Caco-2 (cell line): ENCODE results near the gene MS4A15. TPM values are rescaled to one million over a fixed set of nuclear protein-coding genes. Genes with fewer than 3 reads are reported as not detected.

Experiments
- BruUV-seq: library from RNA; stranded (reverse); fragments of 400-500 nt; replicated peaks from 2 replicates; lab custom pipeline; 2021; lab: Mats Ljungman, UMichigan
- CTCF ChIA-PET: fragments of 300-600 bp; sonication (Branson Sonifier 250); formaldehyde crosslinking; loops from one replicate; lab custom pipeline; 2022; ENCODE audit warnings: antibody characterized with exemption; lab: Charles Lee
- POLR2A ChIA-PET: fragments of 300-600 bp; sonication (Branson Sonifier 250); formaldehyde crosslinking; loops from one replicate; lab custom pipeline; 2022; ENCODE audit warnings: antibody characterized with exemption; lab: Charles Lee
- DNase-seq, 2 experiments: peaks; one replicate each; pipeline versions ENCODE4 v3.0.0 to v3.0.0-alpha.2; 2020 to 2022
- H3K27me3 ChIP-seq: replicated peaks from 2 replicates; pipeline ENCODE4 v1.6.0; 2011; ENCODE audit warnings: low read length; ENCODE audit not compliant: control insufficient read depth, insufficient read depth
- H3K36me3 ChIP-seq: 2 replicates; pipeline ENCODE4 v1.5.1; 2011; ENCODE audit warnings: low read length; ENCODE audit not compliant: control insufficient read depth, insufficient read depth
- H3K4me1 ChIP-seq: fragments of 250-450 bp; sonication (Bioruptor Pico); 2 replicates; pipeline ENCODE4 v1.5.1; 2020; ENCODE audit warnings: mild to moderate bottlenecking
- H3K4me3 ChIP-seq: 2 replicates; pipeline ENCODE4 v1.5.1; 2011; ENCODE audit warnings: low read depth, mild to moderate bottlenecking, control low read depth, low read length
- H3K9me3 ChIP-seq: fragments of 250-450 bp; sonication (Bioruptor Pico); 2 replicates; pipeline ENCODE4 v1.5.1; 2020; ENCODE audit warnings: mild to moderate bottlenecking, moderate library complexity
- H3K27ac Mint-ChIP-seq: one replicate; pipeline ENCODE4 v1.8.0; 2022; ENCODE audit warnings: mixed read lengths; ENCODE audit not compliant: unreplicated experiment
- H3K27me3 Mint-ChIP-seq: one replicate; pipeline ENCODE4 v1.8.0; 2022; ENCODE audit warnings: mixed read lengths; ENCODE audit not compliant: insufficient read depth, unreplicated experiment
- H3K36me3 Mint-ChIP-seq: one replicate; pipeline ENCODE4 v1.8.0; 2022; ENCODE audit warnings: mild to moderate bottlenecking, mixed read lengths; ENCODE audit not compliant: insufficient read depth, unreplicated experiment
- H3K4me1 Mint-ChIP-seq: one replicate; pipeline ENCODE4 v1.8.0; 2022; ENCODE audit warnings: low read depth, mixed read lengths; ENCODE audit not compliant: unreplicated experiment
- H3K4me3 Mint-ChIP-seq: one replicate; pipeline ENCODE4 v1.8.0; 2022; ENCODE audit warnings: mild to moderate bottlenecking, moderate library complexity, mixed read lengths; ENCODE audit not compliant: unreplicated experiment
- H3K9me3 Mint-ChIP-seq: one replicate; pipeline ENCODE4 v1.8.0; 2022; ENCODE audit warnings: mixed read lengths; ENCODE audit not compliant: unreplicated experiment
- intact Hi-C: fragments of 100-400 bp; cut with micrococcal nuclease; formaldehyde crosslinking; loops from one replicate; pipeline ENCODE4 v1.10.0; 2022; ENCODE audit not compliant: unreplicated experiment
- total RNA-seq: library from RNA; stranded (reverse); gene quantifications from 2 replicates; pipeline ENCODE4 v1.2.3, GENCODE V29; 2022
- TF ChIP-seq, protein P1 (sequence below), 2 experiments: fragments of 200-600 bp in 1 of 2; IDR thresholded peaks; 1 replicate in 1 of 2; 2 replicates in 1 of 2; pipeline versions ENCODE4 v1.5.1 to v1.8.0; 2011 to 2022; ENCODE audit warnings: antibody characterized with exemption in 1 of 2, control low read depth in 1 of 2, inconsistent platforms in 1 of 2, low read depth in 1 of 2, low read length in 1 of 2, mild to moderate bottlenecking in 1 of 2, moderate library complexity in 1 of 2; ENCODE audit not compliant: insufficient read depth in 1 of 2, severe bottlenecking in 1 of 2, unreplicated experiment in 1 of 2

The MS4A15 gene
- total RNA-seq, 1 experiment from 2014 or later = not detected

DNA sequence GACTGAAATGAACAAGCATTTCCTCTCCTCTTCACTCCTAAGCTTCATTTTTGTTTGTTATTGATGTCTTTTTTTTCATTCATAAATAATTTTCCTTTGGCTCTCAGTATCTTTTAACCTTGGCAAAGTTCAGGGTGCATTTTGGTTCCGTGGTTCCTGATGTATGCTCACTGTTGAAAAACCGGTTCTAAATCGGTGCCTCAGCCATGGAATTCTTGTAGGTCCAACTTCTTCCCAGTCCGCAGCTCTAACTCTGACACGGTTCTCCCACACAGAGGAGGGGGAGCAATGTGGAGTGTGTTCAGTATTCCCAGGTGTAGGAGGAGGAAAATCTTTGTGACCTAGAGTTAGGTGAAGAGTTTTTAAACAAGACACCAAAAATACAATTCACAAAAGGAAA is 12.6 kb upstream of the MS4A15 start:
- Histone ChIP-seq H3K4me1 (peaks cover 32% of the 10 kb centered on the region), H3K4me3 (no peak overlapping the region), H3K9me3 (peaks cover 22% of the 10 kb centered on the region; the same call in 1 of the 2 replicates), H3K27me3 (no peaks in the 10 kb centered on the region), H3K36me3 (no peaks in the 10 kb centered on the region)
- H3K4me1 Mint-ChIP-seq = peaks cover 15% of the 10 kb centered on the region
- no peak for DNase-seq
- ChIA-PET POLR2A (no interaction called here), CTCF (interaction anchor here (0.7 kb wide), 1 partner anchor 13 kb away, joined by 3 read pairs; the partner anchor contains the start of gene MS4A15)
- TF ChIP-seq, protein P1, sequence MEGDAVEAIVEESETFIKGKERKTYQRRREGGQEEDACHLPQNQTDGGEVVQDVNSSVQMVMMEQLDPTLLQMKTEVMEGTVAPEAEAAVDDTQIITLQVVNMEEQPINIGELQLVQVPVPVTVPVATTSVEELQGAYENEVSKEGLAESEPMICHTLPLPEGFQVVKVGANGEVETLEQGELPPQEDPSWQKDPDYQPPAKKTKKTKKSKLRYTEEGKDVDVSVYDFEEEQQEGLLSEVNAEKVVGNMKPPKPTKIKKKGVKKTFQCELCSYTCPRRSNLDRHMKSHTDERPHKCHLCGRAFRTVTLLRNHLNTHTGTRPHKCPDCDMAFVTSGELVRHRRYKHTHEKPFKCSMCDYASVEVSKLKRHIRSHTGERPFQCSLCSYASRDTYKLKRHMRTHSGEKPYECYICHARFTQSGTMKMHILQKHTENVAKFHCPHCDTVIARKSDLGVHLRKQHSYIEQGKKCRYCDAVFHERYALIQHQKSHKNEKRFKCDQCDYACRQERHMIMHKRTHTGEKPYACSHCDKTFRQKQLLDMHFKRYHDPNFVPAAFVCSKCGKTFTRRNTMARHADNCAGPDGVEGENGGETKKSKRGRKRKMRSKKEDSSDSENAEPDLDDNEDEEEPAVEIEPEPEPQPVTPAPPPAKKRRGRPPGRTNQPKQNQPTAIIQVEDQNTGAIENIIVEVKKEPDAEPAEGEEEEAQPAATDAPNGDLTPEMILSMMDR (IDR thresholded peaks at IDR 0.05; ENCODE audit: insufficient read depth in 1 of 2, low read depth in 1 of 2, low read length in 1 of 2, severe bottlenecking in 1 of 2, unreplicated experiment in 1 of 2) = no peak
- intact Hi-C loops = loop anchor here (2.0 kb wide), 1 partner anchor 33 kb away; no protein-coding TSS in a partner anchor
- H3K36me3 Mint-ChIP-seq = no peaks in the 10 kb centered on the region
- H3K4me3 Mint-ChIP-seq = no peak overlapping the region
- no TSS peak for BruUV-seq
- no peak overlapping the region for H3K27ac Mint-ChIP-seq
- H3K27me3 Mint-ChIP-seq = no peaks in the 10 kb centered on the region
- peaks cover 32% of the 10 kb centered on the region for H3K9me3 Mint-ChIP-seq

DNA sequence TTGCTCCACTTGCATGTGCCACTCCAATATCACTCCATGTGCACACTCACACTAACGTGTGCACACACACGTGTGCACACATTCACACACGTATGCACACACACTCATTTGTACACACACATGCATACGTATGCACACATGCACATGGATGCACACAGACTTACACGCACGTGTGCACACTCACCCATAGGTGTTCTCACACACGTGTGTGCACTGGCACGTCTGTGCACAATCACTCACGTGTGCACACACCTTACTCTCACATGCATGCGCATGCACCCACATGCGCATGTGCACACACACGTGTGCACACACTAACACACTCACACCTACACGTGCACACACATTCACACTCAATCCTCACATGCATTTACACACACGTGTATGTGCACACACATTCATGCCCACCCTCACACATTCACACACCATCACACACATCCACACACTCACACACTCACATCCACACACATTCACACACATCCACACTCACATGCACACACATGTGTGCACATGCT is 9.3 kb upstream of the MS4A15 start:
- Mint-ChIP-seq H3K9me3 (peaks cover 29% of the 10 kb centered on the region), H3K27me3 (no peaks in the 10 kb centered on the region), H3K4me1 (peaks cover 15% of the 10 kb centered on the region), H3K4me3 (no peak overlapping the region), H3K36me3 (no peaks in the 10 kb centered on the region), H3K27ac (no peak overlapping the region)
- H3K4me1 ChIP-seq = peaks cover 18% of the 10 kb centered on the region
- CTCF ChIA-PET = no interaction called here
- POLR2A ChIA-PET = no interaction called here
- H3K36me3 ChIP-seq = no peaks in the 10 kb centered on the region
- no peak overlapping the region for H3K4me3 ChIP-seq
- TF ChIP-seq, protein P1 (IDR thresholded peaks at IDR 0.05; ENCODE audit: insufficient read depth in 1 of 2, low read depth in 1 of 2, low read length in 1 of 2, severe bottlenecking in 1 of 2, unreplicated experiment in 1 of 2) = no peak
- DNase-seq = no peak
- H3K27me3 ChIP-seq = no peaks in the 10 kb centered on the region
- BruUV-seq = no TSS peak
- intact Hi-C loops = no loop called here
- 0 out of 2 replicates have a peak, but pooled peaks cover 4% of the 10 kb centered on the region for H3K9me3 ChIP-seq

DNA sequence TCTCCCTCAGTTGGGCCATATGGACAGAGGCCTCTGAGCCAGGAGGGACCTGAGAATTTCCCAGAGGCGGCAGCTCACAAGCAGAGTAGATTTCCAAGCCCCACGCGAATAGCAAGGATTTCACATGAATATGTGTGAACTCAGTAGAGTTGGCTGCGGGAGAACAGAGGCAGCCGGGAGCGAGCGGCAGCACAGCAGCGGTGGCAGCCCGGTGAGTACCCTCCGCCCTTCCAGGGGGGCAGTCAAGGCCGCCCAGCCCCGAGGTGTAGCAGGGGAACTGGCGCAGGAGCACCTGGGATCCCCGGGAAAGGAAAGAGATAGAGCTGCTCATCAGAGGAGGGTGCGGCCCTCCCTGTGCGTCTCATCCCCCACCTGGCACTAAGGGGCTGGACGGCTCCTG is 8.4 kb upstream of the MS4A15 start:
- no TSS peak for BruUV-seq
- POLR2A ChIA-PET = no interaction called here
- Mint-ChIP-seq H3K4me3 (no peak overlapping the region), H3K36me3 (no peaks in the 10 kb centered on the region), H3K27me3 (no peaks in the 10 kb centered on the region), H3K9me3 (peaks cover 21% of the 10 kb centered on the region), H3K27ac (no peak overlapping the region), H3K4me1 (peaks cover 18% of the 10 kb centered on the region)
- Histone ChIP-seq H3K4me3 (no peak overlapping the region), H3K36me3 (no peaks in the 10 kb centered on the region), H3K27me3 (no peaks in the 10 kb centered on the region), H3K9me3 (no peaks in the 10 kb centered on the region), H3K4me1 (peaks cover 12% of the 10 kb centered on the region)
- TF ChIP-seq, protein P1 (IDR thresholded peaks at IDR 0.05; ENCODE audit: insufficient read depth in 1 of 2, low read depth in 1 of 2, low read length in 1 of 2, severe bottlenecking in 1 of 2, unreplicated experiment in 1 of 2) = no peak
- DNase-seq = no peak
- intact Hi-C loops = no loop called here
- CTCF ChIA-PET = no interaction called here
